Stromal cell of bone marrow (primary cell): ENCODE measurements around the gene RBM18.

Experiments used
- DNase-seq: peaks from one replicate; pipeline ENCODE4 v3.0.0-alpha.2; 2012; ENCODE audit warnings: low read depth

The RBM18 gene

GRCh38 chr9:122221183-122221811, 43.3 kb downstream of the RBM18 start:
- no peak for DNase-seq

GRCh38 chr9:122220673-122221182, 43.9 kb downstream of the RBM18 start:
- DNase-seq: no peak

GRCh38 chr9:122219856-122220672, 44.6 kb downstream of the RBM18 start:
- no peak for DNase-seq

- no peak for DNase-seq
Observed at GRCh38 chr9:122218935-122219855, 45.4 kb downstream of the RBM18 start.

- no peak for DNase-seq
Observed at GRCh38 chr9:122218071-122218934, 46.3 kb downstream of the RBM18 start.

GRCh38 chr9:122217640-122218039, 47.0 kb downstream of the RBM18 start:
- no peak for DNase-seq

GRCh38 chr9:122216798-122217418, 47.7 kb downstream of the RBM18 start:
- no peak for DNase-seq

DNA sequence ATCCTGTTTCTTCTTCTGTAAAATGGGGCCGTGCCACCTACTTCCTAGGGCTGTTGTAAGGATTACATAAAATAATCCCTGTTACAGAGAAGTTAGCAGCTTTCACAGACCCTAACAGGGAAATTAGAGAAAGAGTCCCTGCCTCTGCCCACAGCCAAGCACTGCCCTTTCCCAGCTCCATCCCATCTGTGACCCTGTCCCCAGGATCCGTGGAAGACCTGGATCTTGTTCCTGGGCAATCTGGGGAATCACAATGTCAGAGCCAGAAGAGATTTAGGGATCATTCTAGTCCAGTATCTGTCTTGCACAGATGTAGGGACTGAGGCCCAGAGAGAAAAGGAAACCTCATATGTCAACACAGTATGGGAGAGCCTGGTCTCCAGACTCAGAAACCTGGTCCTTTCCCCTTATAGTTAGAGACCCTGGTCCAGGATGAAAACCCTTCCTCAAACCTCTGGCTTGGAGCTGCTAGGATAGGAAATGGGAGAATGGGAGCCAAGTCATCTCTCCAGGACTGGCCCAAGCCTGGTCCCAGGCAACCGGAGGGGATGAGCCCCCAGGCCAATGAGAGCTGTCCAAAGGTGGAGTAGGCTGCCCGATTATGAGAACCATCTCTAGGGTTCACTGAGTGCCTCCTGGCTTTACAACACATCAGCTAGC, 48.4 kb downstream of the RBM18 start:
- DNase-seq: no peak

DNA sequence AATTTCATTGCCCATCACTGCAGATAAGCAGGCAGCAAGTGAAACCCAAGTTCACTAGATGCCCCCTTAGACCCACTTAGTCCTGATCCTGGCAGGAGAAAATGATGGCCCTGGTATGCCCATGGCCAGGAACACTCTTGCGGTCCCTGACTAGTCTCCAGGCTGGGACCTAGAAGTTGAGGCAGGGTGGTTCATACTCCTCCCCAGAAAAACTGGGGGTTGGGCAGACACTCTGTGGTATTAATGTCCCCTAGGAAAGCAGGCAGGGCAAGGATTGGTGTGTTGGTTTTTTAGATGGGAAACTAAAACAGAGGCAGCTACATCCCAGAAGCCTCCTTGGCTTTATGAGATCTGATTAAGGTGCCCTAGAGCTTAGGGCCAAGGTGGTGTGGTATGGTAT, 49.0 kb downstream of the RBM18 start:
- DNase-seq: no peak

DNA sequence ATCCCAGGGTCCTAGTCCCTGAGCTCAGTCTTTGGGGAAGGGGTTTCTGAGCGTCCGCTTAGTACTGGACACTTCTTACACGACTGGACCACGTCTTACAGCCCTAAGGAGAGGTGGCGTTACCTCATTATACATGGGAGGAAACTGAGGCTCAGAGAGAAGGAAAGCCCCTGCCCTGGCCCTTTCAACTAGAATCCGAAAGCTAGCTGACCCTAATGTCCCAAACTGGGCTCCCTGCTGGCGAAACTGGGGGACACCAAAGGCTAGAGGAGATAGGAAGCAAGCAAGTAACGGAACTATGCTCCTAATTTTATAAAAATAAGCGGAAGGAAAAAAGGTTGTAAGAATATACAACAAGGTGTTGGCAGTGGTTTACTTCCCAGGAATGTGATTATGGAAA, 50.1 kb downstream of the RBM18 start:
- no peak for DNase-seq

DNA sequence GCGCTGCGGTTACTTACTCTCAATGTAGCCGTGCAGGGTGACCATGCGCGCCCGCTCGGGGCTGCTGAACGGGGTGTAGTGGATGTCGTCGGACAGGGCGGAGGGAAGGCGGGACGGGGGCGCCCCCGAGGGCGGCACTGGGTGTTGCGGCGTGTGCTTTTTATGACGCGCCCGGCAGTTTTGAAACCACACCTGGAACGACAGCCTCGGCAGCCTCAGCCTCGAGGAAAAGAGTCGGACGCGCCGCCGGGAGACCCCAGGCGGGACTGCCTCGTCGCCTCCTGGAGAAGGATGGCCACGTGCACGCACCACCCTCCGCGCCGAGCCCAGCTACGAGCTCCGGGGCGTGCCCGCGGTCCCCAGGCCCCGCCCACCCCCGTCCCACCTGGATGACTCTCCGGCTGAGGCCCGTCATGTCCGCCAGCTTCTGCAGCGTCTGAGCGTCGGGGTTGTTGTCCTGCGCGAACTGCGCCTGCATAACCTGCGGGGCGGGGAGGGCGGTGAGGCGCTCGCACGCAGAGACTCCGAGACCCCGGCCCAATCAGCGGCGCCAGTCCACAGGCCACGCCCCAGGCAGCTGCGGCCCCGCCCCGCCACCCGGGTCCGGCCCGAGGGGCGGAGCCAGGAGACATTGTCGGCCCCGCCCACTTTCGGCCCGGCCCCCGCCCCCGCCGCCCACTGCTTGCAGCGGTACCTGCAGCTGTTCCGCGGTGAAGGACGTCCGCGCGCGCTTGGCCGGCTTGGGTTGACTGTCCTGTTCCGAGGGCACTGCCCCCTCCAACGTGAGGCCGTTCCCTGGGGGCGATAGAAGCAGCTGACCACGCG, 50.8 kb downstream of the RBM18 start:
- no peak for DNase-seq

- DNase-seq: no peak
Observed at GRCh38 chr9:122213102-122213588, 51.5 kb downstream of the RBM18 start.

DNA sequence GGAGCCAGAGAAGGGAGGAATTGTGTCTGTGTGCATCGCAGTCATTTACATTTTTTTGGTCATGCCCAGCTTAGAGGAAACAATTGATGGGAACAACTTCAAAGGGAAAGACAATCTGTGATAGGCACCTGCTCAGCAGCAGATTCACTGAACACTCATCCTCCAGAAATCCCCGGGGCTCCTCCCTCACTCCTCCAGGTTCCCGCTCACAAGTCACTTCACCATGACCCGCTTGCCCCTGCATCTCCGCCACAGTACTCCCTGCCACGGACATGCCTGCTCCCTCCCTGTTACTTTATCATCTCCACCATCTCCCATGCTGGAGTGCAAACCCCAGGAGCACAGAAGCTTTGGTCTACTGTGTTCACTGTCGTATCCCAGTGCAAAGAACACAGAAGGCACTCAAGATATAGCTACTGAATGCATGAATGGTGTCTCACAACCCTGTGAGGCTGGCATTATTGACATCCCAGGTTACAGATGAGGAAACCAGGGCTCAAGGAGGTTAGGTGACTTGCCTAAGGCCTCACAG, 52.1 kb downstream of the RBM18 start:
- DNase-seq: no peak

- no peak for DNase-seq
Observed at GRCh38 chr9:122209451-122209850, 55.2 kb downstream of the RBM18 start.

- DNase-seq: no peak
Observed at GRCh38 chr9:122207096-122207495, 57.5 kb downstream of the RBM18 start.

GRCh38 chr9:122206118-122207046, 58.3 kb downstream of the RBM18 start:
- DNase-seq: peak; percentile 64

GRCh38 chr9:122205176-122205575, 59.5 kb downstream of the RBM18 start:
- no peak for DNase-seq

DNA sequence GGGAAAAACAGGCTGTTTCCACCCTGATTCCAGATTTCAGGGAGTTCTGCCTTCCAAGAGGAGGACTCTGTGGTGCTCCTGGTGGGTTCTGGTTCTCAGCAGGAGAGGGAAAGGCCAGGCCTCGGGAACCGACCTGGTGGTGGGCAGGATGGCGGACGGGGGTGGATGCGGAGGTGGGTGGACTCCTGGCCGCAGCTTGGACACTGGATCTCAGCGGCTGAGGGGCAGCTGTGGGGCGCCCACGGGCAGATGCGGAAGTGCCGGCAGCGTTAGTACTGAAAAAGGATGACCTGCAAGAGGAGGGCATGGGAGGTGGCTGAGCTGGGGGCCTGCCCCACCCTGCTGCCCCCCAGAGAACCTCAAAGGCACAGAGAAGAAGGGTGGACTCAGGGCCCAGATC, 60.1 kb downstream of the RBM18 start:
- no peak for DNase-seq
